Small intestine (tissue), 7 donors: ENCODE results near the gene NAA35. TPM values are rescaled to one million over a fixed set of nuclear protein-coding genes. Genes with fewer than 3 reads are reported as not detected.
"Not testable (repeated sequence)": the region's sequence is repeated elsewhere in the genome, so short reads cannot be mapped to it uniquely, and the experiment has no call there.

ENCODE experiments used
- DNase-seq, 2 donors: peaks; one replicate each; pipeline versions ENCODE4 v3.0.0 to v3.0.0-alpha.2; 2013
- FAIRE-seq: peaks from 2 replicates; lab custom pipeline; 2012; peaks lifted over from hg19 to GRCh38; lab: Jason Lieb, UNC
- H3K27ac ChIP-seq, 3 donors: one replicate each; pipeline ENCODE4 v1.5.1; 2013; ENCODE audit warnings: low read length in 2 of 3, mild to moderate bottlenecking in 2 of 3, control low read depth in 1 of 3, inconsistent platforms in 1 of 3, low read depth in 1 of 3, moderate library complexity in 1 of 3
- H3K27me3 ChIP-seq, 3 donors: one replicate each; pipeline ENCODE4 v1.6.1; 2013; ENCODE audit warnings: low read length in 3 of 3, inconsistent platforms in 1 of 3; ENCODE audit not compliant: control insufficient read depth in 3 of 3, insufficient read depth in 3 of 3
- H3K36me3 ChIP-seq, 3 donors: one replicate each; pipeline ENCODE4 v1.6.1; 2013; ENCODE audit warnings: low read length in 3 of 3, inconsistent platforms in 1 of 3, low read depth in 1 of 3, mild to moderate bottlenecking in 1 of 3, moderate library complexity in 1 of 3; ENCODE audit not compliant: control insufficient read depth in 3 of 3, insufficient read depth in 2 of 3
- H3K4me1 ChIP-seq, 3 donors: one replicate each; pipeline ENCODE4 v1.6.1; 2013; ENCODE audit warnings: low read length in 2 of 3, inconsistent platforms in 1 of 3, low read depth in 1 of 3, mild to moderate bottlenecking in 1 of 3, moderate library complexity in 1 of 3; ENCODE audit not compliant: control insufficient read depth in 3 of 3, insufficient read depth in 2 of 3
- H3K4me3 ChIP-seq, 3 donors: one replicate each; pipeline ENCODE4 v1.5.1; 2013; ENCODE audit warnings: low read length in 3 of 3, control low read depth in 1 of 3, inconsistent platforms in 1 of 3, low read depth in 1 of 3, mild to moderate bottlenecking in 1 of 3, moderate library complexity in 1 of 3
- H3K9me3 ChIP-seq, 2 donors: one replicate each; pipeline ENCODE4 v1.6.1; 2013; ENCODE audit warnings: low read depth in 1 of 2, low read length in 1 of 2; ENCODE audit not compliant: control insufficient read depth in 2 of 2, insufficient read depth in 1 of 2
- WGBS, 3 donors: extraction: QIAGEN DNeasy Blood & Tissue Kit; methylation state at CpG; one replicate each; pipeline ENCODE4 v1.1.7; 2013; 5-methylcytosine and 5-hydroxymethylcytosine counted together
- polyA plus RNA-seq, 4 donors: library from polyadenylated mRNA; stranded (reverse) in 3 of 4; unstranded in 1 of 4; fragments of 200-250 nt in 3 of 4; fragments of 120-200 nt in 1 of 4; gene quantifications; one replicate each; pipeline versions ENCODE4 v1.2.1 to v1.2.3, GENCODE V29; 2013
- donor health status: healthy with polysubstance abuse.
- donor health status: control.
- donor health status: control.
- donor health status: Bipolar disorder and iron deficiency.
- donor health status: healthy.

Gene NAA35
- polyA plus RNA-seq, 4 donors: 7.2 to 20.8 (median 9.3) TPM

- Histone ChIP-seq H3K4me1 (peaks cover 0 to 20% (median 0%) of the 10 kb centered on the region in 3 donors), H3K4me3 (no peak overlapping the region), H3K27ac (peak overlapping the region in 1 of 3 donors; percentile 32), H3K9me3 (no peaks in the 10 kb centered on the region), H3K36me3 (peaks cover 0 to 34% (median 0%) of the 10 kb centered on the region in 3 donors), H3K27me3 (no peaks in the 10 kb centered on the region)
- WGBS, 3 donors: 8 to 51% (median 23%) methylated on average over 5 of the region's 5 CpGs
- DNase-seq (peak; percentile 44 to 75), FAIRE-seq (no peak)
Measured at GRCh38 chr9:86042199-86042978, 101.4 kb downstream of the NAA35 start.

GRCh38 chr9:86043586-86043985, 102.6 kb downstream of the NAA35 start:
- Histone ChIP-seq H3K4me3 (no peak overlapping the region), H3K27me3 (no peaks in the 10 kb centered on the region), H3K9me3 (no peaks in the 10 kb centered on the region), H3K27ac (no peak overlapping the region), H3K36me3 (peaks cover 0 to 31% (median 0%) of the 10 kb centered on the region in 3 donors), H3K4me1 (peaks cover 0 to 20% (median 0%) of the 10 kb centered on the region in 3 donors)
- WGBS, 3 donors: 86 to 87% (median 87%) methylated on average over 5 of the region's 5 CpGs
- DNase-seq (no peak), FAIRE-seq (no peak)

- no peak overlapping the region for H3K27ac ChIP-seq
- peaks cover 0 to 31% (median 0%) of the 10 kb centered on the region in 3 donors for H3K36me3 ChIP-seq
- H3K27me3 ChIP-seq: no peaks in the 10 kb centered on the region
- 86 to 87% (median 87%) methylated on average over 4 of the region's 4 CpGs for WGBS, 3 donors
- no peak overlapping the region for H3K4me3 ChIP-seq
- DNase-seq: no peak
- H3K4me1 ChIP-seq: peaks cover 0 to 20% (median 0%) of the 10 kb centered on the region in 3 donors
- no peaks in the 10 kb centered on the region for H3K9me3 ChIP-seq
- FAIRE-seq: no peak
Measured at GRCh38 chr9:86043999-86044398, 103.1 kb downstream of the NAA35 start.

- Histone ChIP-seq H3K9me3 (no peaks in the 10 kb centered on the region), H3K27me3 (no peaks in the 10 kb centered on the region), H3K4me1 (peaks cover 0 to 20% (median 0%) of the 10 kb centered on the region in 3 donors), H3K36me3 (peaks cover 0 to 23% (median 0%) of the 10 kb centered on the region in 3 donors), H3K27ac (no peak overlapping the region), H3K4me3 (no peak overlapping the region)
- FAIRE-seq (no peak), DNase-seq (no peak)
- 91 to 93% (median 92%) methylated on average over 6 of the region's 6 CpGs for WGBS, 3 donors
Measured at GRCh38 chr9:86045654-86046053, 104.7 kb downstream of the NAA35 start.

- no peaks in the 10 kb centered on the region for H3K27me3 ChIP-seq
- DNase-seq (no peak), FAIRE-seq (no peak)
- WGBS, 3 donors: 92 to 95% (median 93%) methylated on average over 14 of the region's 14 CpGs
- H3K9me3 ChIP-seq: no peaks in the 10 kb centered on the region
- no peak overlapping the region for H3K27ac ChIP-seq
- H3K36me3 ChIP-seq: peaks cover 0 to 22% (median 0%) of the 10 kb centered on the region in 3 donors
- no peak overlapping the region for H3K4me3 ChIP-seq
- H3K4me1 ChIP-seq: peaks cover 0 to 16% (median 0%) of the 10 kb centered on the region in 3 donors
Measured at GRCh38 chr9:86046071-86046636, 105.2 kb downstream of the NAA35 start.

- Histone ChIP-seq H3K9me3 (no peaks in the 10 kb centered on the region), H3K4me3 (no peak overlapping the region), H3K27me3 (no peaks in the 10 kb centered on the region), H3K4me1 (peaks cover 0 to 10% (median 0%) of the 10 kb centered on the region in 3 donors), H3K27ac (no peak overlapping the region), H3K36me3 (peaks cover 0 to 24% (median 0%) of the 10 kb centered on the region in 3 donors)
- DNase-seq: no peak
- WGBS, 3 donors: 81 to 82% (median 82%) methylated on average over 8 of the region's 8 CpGs
- no peak for FAIRE-seq
Measured at GRCh38 chr9:86046930-86047341, 106.0 kb downstream of the NAA35 start.

GRCh38 chr9:86047361-86047760, 106.4 kb downstream of the NAA35 start:
- H3K9me3 ChIP-seq: no peaks in the 10 kb centered on the region
- peaks cover 0 to 6% (median 0%) of the 10 kb centered on the region in 3 donors for H3K4me1 ChIP-seq
- DNase-seq (no peak), FAIRE-seq (no peak)
- peaks cover 0 to 26% (median 0%) of the 10 kb centered on the region in 3 donors for H3K36me3 ChIP-seq
- H3K27ac ChIP-seq: no peak overlapping the region
- no peak overlapping the region for H3K4me3 ChIP-seq
- H3K27me3 ChIP-seq: no peaks in the 10 kb centered on the region
- WGBS, 3 donors: 86 to 95% (median 92%) methylated on average over 13 of the region's 13 CpGs

- DNase-seq, H3K9me3 ChIP-seq, H3K4me1 ChIP-seq, H3K27ac ChIP-seq, H3K4me3 ChIP-seq, H3K27me3 ChIP-seq, FAIRE-seq: not testable (repeated sequence)
- 89 to 90% (median 90%) methylated on average over 6 of the region's 7 CpGs for WGBS, 3 donors
- H3K36me3 ChIP-seq: peaks cover 0 to 34% (median 0%) of the 10 kb centered on the region in 3 donors
Measured at GRCh38 chr9:86048018-86048742, 107.2 kb downstream of the NAA35 start.
